HG02885 (cell line): Measurements from ENCODE around the gene CNTD1.
A peak's percentile ranks its signal among the peaks of the same experiment; 100 is the strongest.
"Not testable (repeated sequence)": the region's sequence is repeated elsewhere in the genome, so short reads cannot be mapped to it uniquely, and the experiment has no call there.

Experiments
- ATAC-seq: cut with Tn5 transposase; IDR thresholded peaks from one replicate; pipeline ENCODE4 v1.9.1; 2021; ENCODE audit warnings: mild to moderate bottlenecking; ENCODE audit not compliant: unreplicated experiment, poor library complexity

The CNTD1 gene

GRCh38 chr17:42798383-42799380 lies at the start of gene CNTD1, which contains the start of gene COA3:
TSS of gene CNTD1 (plus strand) at chr17:42798861. CDS start at chr17:42799068, 207 bp downstream.
TSS of gene COA3 (minus strand) at chr17:42798704. CDS start at chr17:42798681, 23 bp downstream.
- ATAC-seq: peak; percentile 85

GRCh38 chr17:42748908-42749798 lies 49.5 kb upstream of the CNTD1 start:
- ATAC-seq: no peak

GRCh38 chr17:42750739-42751344 lies 47.8 kb upstream of the CNTD1 start:
- no peak for ATAC-seq

GRCh38 chr17:42751628-42752027 lies 47.0 kb upstream of the CNTD1 start:
- no peak for ATAC-seq

GRCh38 chr17:42754782-42755181 lies 43.9 kb upstream of the CNTD1 start:
- no peak for ATAC-seq

- peak; percentile 53 for ATAC-seq
These were observed 38.5 kb upstream of the CNTD1 start for GRCh38 chr17:42759982-42760651.

- ATAC-seq: no peak
These were observed 37.7 kb upstream of the CNTD1 start, which contains the start of gene RAMP2 for GRCh38 chr17:42760652-42761581. TSS of gene RAMP2 (plus strand) at chr17:42761227. CDS start at chr17:42761262, 35 bp downstream.

- no peak for ATAC-seq
These were observed 37.0 kb upstream of the CNTD1 start for GRCh38 chr17:42761638-42762037.

- ATAC-seq: no peak
These were observed 32.5 kb upstream of the CNTD1 start for GRCh38 chr17:42766124-42766523.

GRCh38 chr17:42767512-42767911 lies 31.1 kb upstream of the CNTD1 start:
- no peak for ATAC-seq

- not testable (repeated sequence) for ATAC-seq
These were observed 30.7 kb upstream of the CNTD1 start for GRCh38 chr17:42768006-42768405.

GRCh38 chr17:42769964-42770363 lies 28.7 kb upstream of the CNTD1 start:
- ATAC-seq: not testable (repeated sequence)

GRCh38 chr17:42772945-42773289 lies 25.7 kb upstream of the CNTD1 start:
- no peak for ATAC-seq

- peak; percentile 71 for ATAC-seq
These were observed 25.2 kb upstream of the CNTD1 start, which contains the start of gene VPS25 for GRCh38 chr17:42773290-42774035. TSS of gene VPS25 (plus strand) at chr17:42773449. CDS start at chr17:42773476, 27 bp downstream.

- no peak for ATAC-seq
These were observed 24.5 kb upstream of the CNTD1 start for GRCh38 chr17:42774066-42774745.

GRCh38 chr17:42775534-42776098 lies 23.0 kb upstream of the CNTD1 start:
- no peak for ATAC-seq

- no peak for ATAC-seq
These were observed 20.1 kb upstream of the CNTD1 start for GRCh38 chr17:42778570-42778969.
